ENCODE data around the gene C10orf67. TPM values are rescaled to one million over a fixed set of nuclear protein-coding genes. Genes with fewer than 3 reads are reported as not detected.
"Not testable (repeated sequence)": the region's sequence is repeated elsewhere in the genome, so short reads cannot be mapped to it uniquely, and the experiment has no call there.

The C10orf67 gene
- total RNA-seq, result under 1 TPM; 0.12 to 0.75 (median 0.43) TPM
- under 1 TPM; 0.27 to 1.00 TPM for polyA plus RNA-seq
- long read RNA-seq, donor 1, result 0 reads
- long read RNA-seq, donor 2, partial matches to known transcripts, result 0 of 2 reads
- long read RNA-seq, donor 2, other reads (novel, unspliced or antisense), result 1 of 2 reads
- long read RNA-seq, donor 3, result 0 reads

DNA sequence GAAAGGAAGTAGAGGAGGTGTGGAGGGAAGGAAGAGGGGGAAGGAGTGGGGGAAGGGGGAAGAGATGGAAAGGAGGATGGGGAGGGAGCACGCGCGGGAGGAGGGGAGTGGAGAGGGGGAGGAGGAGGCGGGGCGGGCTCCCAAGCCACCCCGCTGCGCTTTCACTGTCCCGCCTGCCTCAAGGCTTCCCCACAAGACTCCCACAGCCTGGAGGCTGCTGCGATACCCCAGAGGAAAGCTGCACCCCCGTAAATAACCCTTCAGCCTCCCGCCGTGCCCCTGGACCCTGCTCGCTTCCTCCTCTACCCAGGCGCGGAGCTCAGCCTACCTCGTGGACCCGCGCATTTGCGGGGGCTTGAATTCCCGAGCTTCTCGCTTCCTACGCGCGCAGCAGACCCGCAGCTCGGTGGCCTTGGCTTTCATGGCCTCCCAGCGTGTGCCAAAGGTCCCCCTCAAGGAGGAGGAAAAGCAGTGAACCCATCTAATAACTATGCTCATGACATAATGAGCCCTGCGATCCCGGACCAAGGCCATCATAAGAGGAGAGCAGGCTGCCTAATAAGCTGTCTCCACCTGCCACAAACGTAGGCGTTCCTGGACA, at the start of gene C10orf67:
TSS of gene C10orf67 (minus strand) at position 557 of the 601 bp plus-strand sequence. CDS start at position 534, 23 bp downstream.
- Histone ChIP-seq H3K36me3 (no peaks in the 10 kb centered on the region), H3K27me3 (peaks cover 0 to 24% (median 0%) of the 10 kb centered on the region in 9 donors), H3K4me1 (peaks cover 0 to 40% (median 18%) of the 10 kb centered on the region in 12 donors), H3K4me3 (peak within 1 kb of the TSS; percentile 9 to 72 (median 58)), H3K9me3 (no peaks in the 10 kb centered on the region), H3K27ac (peak within 1 kb of the TSS; percentile 7 to 87 (median 78))
- intact Hi-C loops (cut with DNase I), result loop anchor here in 7 of 10 donors (2.0 to 10.0 kb wide), 5 partner anchors 54 to 98 kb away; partner anchors contain the start of gene OTUD1 (in 4 of the 7)
- WGBS, 4 donors, result 1 to 6% (median 3%) methylated on average over 14 to 31 of the region's 31 CpGs
- peak; percentile 38 to 71 (median 60) for DNase-seq
- ATAC-seq, result peak; percentile 69 to 82 (median 73)
- TF ChIP-seq, protein P1, sequence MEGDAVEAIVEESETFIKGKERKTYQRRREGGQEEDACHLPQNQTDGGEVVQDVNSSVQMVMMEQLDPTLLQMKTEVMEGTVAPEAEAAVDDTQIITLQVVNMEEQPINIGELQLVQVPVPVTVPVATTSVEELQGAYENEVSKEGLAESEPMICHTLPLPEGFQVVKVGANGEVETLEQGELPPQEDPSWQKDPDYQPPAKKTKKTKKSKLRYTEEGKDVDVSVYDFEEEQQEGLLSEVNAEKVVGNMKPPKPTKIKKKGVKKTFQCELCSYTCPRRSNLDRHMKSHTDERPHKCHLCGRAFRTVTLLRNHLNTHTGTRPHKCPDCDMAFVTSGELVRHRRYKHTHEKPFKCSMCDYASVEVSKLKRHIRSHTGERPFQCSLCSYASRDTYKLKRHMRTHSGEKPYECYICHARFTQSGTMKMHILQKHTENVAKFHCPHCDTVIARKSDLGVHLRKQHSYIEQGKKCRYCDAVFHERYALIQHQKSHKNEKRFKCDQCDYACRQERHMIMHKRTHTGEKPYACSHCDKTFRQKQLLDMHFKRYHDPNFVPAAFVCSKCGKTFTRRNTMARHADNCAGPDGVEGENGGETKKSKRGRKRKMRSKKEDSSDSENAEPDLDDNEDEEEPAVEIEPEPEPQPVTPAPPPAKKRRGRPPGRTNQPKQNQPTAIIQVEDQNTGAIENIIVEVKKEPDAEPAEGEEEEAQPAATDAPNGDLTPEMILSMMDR (IDR thresholded peaks at IDR 0.05), result no peak
- peak in 1 of 2 donors; percentile 33 for TF ChIP-seq POLR2A (IDR thresholded peaks at IDR 0.05)

DNA sequence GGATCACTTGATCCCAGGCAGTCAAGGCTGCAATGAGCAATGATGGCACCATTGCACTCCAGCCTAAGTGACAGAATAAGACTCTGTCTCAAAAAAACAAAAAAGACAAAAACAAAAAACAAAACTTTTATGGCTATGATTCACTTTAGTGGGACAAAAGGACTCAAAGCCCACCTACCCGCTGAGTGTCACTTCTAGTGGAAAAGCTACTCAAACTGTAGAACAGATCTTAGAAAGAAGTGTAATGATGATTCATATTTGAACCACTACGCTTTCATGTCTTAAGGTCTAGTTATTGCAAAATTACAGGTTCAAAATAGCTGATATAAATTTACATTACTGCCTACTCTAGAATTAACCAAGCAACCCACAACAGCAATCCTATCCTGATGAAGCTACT, 47.2 kb upstream of the C10orf67 start:
- no peak for ATAC-seq
- WGBS, 4 donors, result 97 to 98% (median 98%) methylated on average over 2 of the region's 2 CpGs

DNA sequence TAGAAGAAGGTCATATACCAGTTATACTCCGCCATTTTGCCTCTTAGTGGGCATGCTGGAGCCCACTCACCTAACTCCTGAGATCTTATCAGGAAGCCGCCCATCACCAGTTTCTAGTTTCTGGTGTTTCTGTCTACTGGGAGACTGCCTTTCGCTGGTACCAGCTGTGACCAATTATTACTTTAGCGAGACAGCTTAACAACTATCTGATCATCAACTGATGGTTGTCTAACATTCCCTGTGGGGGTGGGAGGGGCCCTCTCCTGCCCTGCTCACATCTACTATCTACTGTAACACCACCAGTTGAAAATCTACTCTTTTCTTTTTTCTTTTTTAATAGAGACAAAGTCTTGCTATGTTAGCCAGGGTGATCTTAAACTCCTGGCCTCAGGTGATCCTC, 46.2 kb upstream of the C10orf67 start:
- intact Hi-C loops (cut with DNase I), result no loop called here
- DNase-seq (no peak), ATAC-seq (no peak)
- Histone ChIP-seq H3K36me3 (no peaks in the 10 kb centered on the region), H3K4me1 (no peaks in the 10 kb centered on the region), H3K27ac (no peak overlapping the region), H3K9me3 (no peaks in the 10 kb centered on the region), H3K27me3 (no peaks in the 10 kb centered on the region), H3K4me3 (no peak overlapping the region)
- TF ChIP-seq, protein P1 (IDR thresholded peaks at IDR 0.05), result no peak
- no peak for TF ChIP-seq POLR2A (IDR thresholded peaks at IDR 0.05)
- WGBS, 4 donors, result 91 to 96% (median 92%) methylated on average over 4 of the region's 4 CpGs

More for the DNA sequence above, 47.2 kb upstream of the C10orf67 start:
- Histone ChIP-seq H3K4me1 (no peaks in the 10 kb centered on the region), H3K27ac (no peak overlapping the region), H3K36me3 (no peaks in the 10 kb centered on the region), H3K27me3 (no peaks in the 10 kb centered on the region), H3K4me3 (no peak overlapping the region), H3K9me3 (no peaks in the 10 kb centered on the region)
- no peak for DNase-seq
- intact Hi-C loops (cut with DNase I), result no loop called here
- TF ChIP-seq, protein P1 (IDR thresholded peaks at IDR 0.05), result no peak
- no peak for TF ChIP-seq POLR2A (IDR thresholded peaks at IDR 0.05)

DNA sequence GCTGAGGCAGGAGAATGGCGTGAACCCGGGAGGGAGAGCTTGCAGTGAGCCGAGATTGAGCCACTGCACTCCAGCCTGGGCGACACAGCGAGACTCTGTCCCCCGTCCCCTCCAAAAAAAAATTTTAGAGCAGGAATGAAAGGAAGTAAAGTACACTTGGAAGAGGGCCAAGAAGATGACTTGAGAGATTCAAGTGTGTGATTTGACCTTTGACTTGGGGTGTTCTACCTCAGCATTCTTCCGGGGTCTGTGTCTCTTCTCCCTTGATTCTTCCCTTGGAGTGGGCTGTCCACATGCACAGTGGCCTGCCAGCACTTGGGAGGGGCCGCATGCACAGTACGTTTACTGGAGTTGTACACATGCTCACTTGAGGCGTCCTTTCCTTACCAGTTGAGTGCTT, 45.8 kb upstream of the C10orf67 start:
- 78 to 87% (median 86%) methylated on average over 10 of the region's 10 CpGs for WGBS, 4 donors
- intact Hi-C loops (cut with DNase I); ATAC-seq: not testable (repeated sequence)

GRCh38 chr10:23387516-23387915, 42.9 kb upstream of the C10orf67 start:
- H3K36me3 ChIP-seq; H3K4me3 ChIP-seq; ATAC-seq; H3K4me1 ChIP-seq; H3K9me3 ChIP-seq; DNase-seq; H3K27me3 ChIP-seq; H3K27ac ChIP-seq; intact Hi-C loops (cut with DNase I): not testable (repeated sequence)
- 92 to 97% (median 94%) methylated on average over 3 of the region's 3 CpGs for WGBS, 4 donors

More for the DNA sequence above, 45.8 kb upstream of the C10orf67 start:
- not testable (repeated sequence) for H3K4me1 ChIP-seq, H3K9me3 ChIP-seq, H3K36me3 ChIP-seq, DNase-seq, H3K27ac ChIP-seq, H3K4me3 ChIP-seq, H3K27me3 ChIP-seq
